Upper lobe of left lung (tissue), 6 donors: ENCODE results near the gene UGT2B10. TPM values are rescaled to one million over a fixed set of nuclear protein-coding genes. Genes with fewer than 3 reads are reported as not detected.

Experiments
- ATAC-seq, 2 donors: fragments of 200-7000 bp; cut with Tn5 transposase; one replicate each; pipeline ENCODE4 v1.9.1; 2022; ENCODE audit warnings: mild to moderate bottlenecking in 2 of 2, moderate library complexity in 2 of 2; ENCODE audit not compliant: low FRiP score in 2 of 2
- DNase-seq, 2 donors: peaks; one replicate each; pipeline ENCODE4 v3.0.0-alpha.2; 2019 to 2020
- H3K27ac ChIP-seq, 4 donors: fragments of 200-600 bp; sonication (generic); one replicate each; pipeline ENCODE4 v1.5.1; 2016 to 2019
- H3K27me3 ChIP-seq, 4 donors: fragments of 200-600 bp; sonication (generic); one replicate each; pipeline ENCODE4 v1.5.1; 2017 to 2019
- H3K36me3 ChIP-seq, 4 donors: fragments of 200-600 bp; sonication (generic); one replicate each; pipeline ENCODE4 v1.5.1; 2016 to 2019
- H3K4me1 ChIP-seq, 4 donors: fragments of 200-600 bp; sonication (generic); one replicate each; pipeline ENCODE4 v1.5.1; 2018 to 2019
- H3K4me3 ChIP-seq, 4 donors: fragments of 200-600 bp; sonication (generic); one replicate each; pipeline ENCODE4 v1.5.1; 2017 to 2019; ENCODE audit warnings: mild to moderate bottlenecking in 2 of 4, moderate library complexity in 1 of 4
- H3K9me3 ChIP-seq, 4 donors: fragments of 200-600 bp; sonication (generic); one replicate each; pipeline ENCODE4 v1.5.1; 2018 to 2019
- CTCF ChIP-seq, 6 experiments: fragments of 450-650 bp in 4 of 6; fragments of 200-600 bp in 2 of 6; sonication (generic) in 2 of 6; IDR thresholded peaks; one replicate each; pipeline ENCODE4 v1.5.1; 2016 to 2019; ENCODE audit warnings: antibody characterized with exemption in 6 of 6
- EP300 ChIP-seq, 4 donors: sonication (generic); formaldehyde crosslinking; IDR thresholded peaks; one replicate each; pipeline ENCODE4 v1.5.1; 2017; ENCODE audit warnings: antibody characterized with exemption in 4 of 4, control low read depth in 2 of 4
- POLR2A ChIP-seq, 4 donors: fragments of 450-650 bp; IDR thresholded peaks; one replicate each; pipeline ENCODE4 v1.5.1; 2016 to 2017; ENCODE audit warnings: antibody characterized with exemption in 4 of 4, mild to moderate bottlenecking in 2 of 4
- POLR2AphosphoS5 ChIP-seq, 2 donors: sonication (generic); formaldehyde crosslinking; IDR thresholded peaks; one replicate each; pipeline ENCODE4 v1.5.1; 2017; ENCODE audit warnings: antibody characterized with exemption in 2 of 2
- WGBS, 2 donors: methylation state at CpG; one replicate each; pipeline ENCODE4 v1.1.5; 2017 to 2018; 5-methylcytosine and 5-hydroxymethylcytosine counted together
- total RNA-seq, 6 donors: library from RNA; depleted of rRNA in 4 of 6; stranded (reverse); fragments of >200 nt in 4 of 6; gene quantifications; one replicate each; pipeline versions ENCODE4 v1.1.0 to v1.2.1, GENCODE V29; 2016 to 2021
- donor health status: DM: no; HTN: no; CAD: no; lungs with moderate emphysema.
- donor health status: DM: no; HTN: yes; CAD: no; lungs with severe emphysema.

UGT2B10 gene
- total RNA-seq, 6 donors from 2014 or later: 0.17 TPM; not detected in 5

- Histone ChIP-seq H3K27me3 (no peaks in the 10 kb centered on the region), H3K9me3 (no peaks in the 10 kb centered on the region), H3K36me3 (no peaks in the 10 kb centered on the region), H3K4me1 (no peaks in the 10 kb centered on the region), H3K4me3 (no peak overlapping the region), H3K27ac (no peak overlapping the region)
- no peak for DNase-seq
- no peak for ATAC-seq
- TF ChIP-seq CTCF (IDR thresholded peaks at IDR 0.05): no peak
- TF ChIP-seq POLR2AphosphoS5 (IDR thresholded peaks at IDR 0.05): no peak
- TF ChIP-seq EP300 (IDR thresholded peaks at IDR 0.05): no peak
- TF ChIP-seq POLR2A (IDR thresholded peaks at IDR 0.05): no peak
These were observed 15.8 kb downstream of the UGT2B10 start for GRCh38 chr4:68831642-68832041.

- Histone ChIP-seq H3K27me3 (no peaks in the 10 kb centered on the region), H3K36me3 (no peaks in the 10 kb centered on the region), H3K27ac (no peak overlapping the region), H3K9me3 (peaks cover 0 to under 1% (median 0%) of the 10 kb centered on the region in 4 donors), H3K4me3 (no peak overlapping the region), H3K4me1 (no peaks in the 10 kb centered on the region)
- ATAC-seq (no peak), DNase-seq (no peak)
- WGBS, 2 donors: 50 to 55% methylated on average over 3 of the region's 3 CpGs
- TF ChIP-seq EP300 (IDR thresholded peaks at IDR 0.05) (no peak), CTCF (IDR thresholded peaks at IDR 0.05) (no peak), POLR2AphosphoS5 (IDR thresholded peaks at IDR 0.05) (no peak), POLR2A (IDR thresholded peaks at IDR 0.05) (no peak)
These were observed 34.5 kb downstream of the UGT2B10 start for GRCh38 chr4:68850293-68850692.

- Histone ChIP-seq H3K4me3 (no peak overlapping the region), H3K9me3 (peaks cover 0 to 5% (median 0%) of the 10 kb centered on the region in 4 donors), H3K27ac (no peak overlapping the region), H3K4me1 (no peaks in the 10 kb centered on the region), H3K36me3 (no peaks in the 10 kb centered on the region), H3K27me3 (no peaks in the 10 kb centered on the region)
- 30 to 34% methylated on average over 2 of the region's 2 CpGs for WGBS, 2 donors
- ATAC-seq: no peak
- TF ChIP-seq POLR2A (IDR thresholded peaks at IDR 0.05): no peak
- TF ChIP-seq POLR2AphosphoS5 (IDR thresholded peaks at IDR 0.05): no peak
- TF ChIP-seq EP300 (IDR thresholded peaks at IDR 0.05): no peak
- TF ChIP-seq CTCF (IDR thresholded peaks at IDR 0.05): no peak
- DNase-seq: no peak
These were observed 40.0 kb downstream of the UGT2B10 start for GRCh38 chr4:68855771-68856170.

GRCh38 chr4:68858039-68858438 is 42.2 kb downstream of the UGT2B10 start:
- no peak for TF ChIP-seq CTCF (IDR thresholded peaks at IDR 0.05)
- no peak for TF ChIP-seq POLR2A (IDR thresholded peaks at IDR 0.05)
- TF ChIP-seq EP300 (IDR thresholded peaks at IDR 0.05): no peak
- no peak for TF ChIP-seq POLR2AphosphoS5 (IDR thresholded peaks at IDR 0.05)
- no peaks in the 10 kb centered on the region for H3K36me3 ChIP-seq
- no peaks in the 10 kb centered on the region for H3K27me3 ChIP-seq
- DNase-seq (no peak), ATAC-seq (no peak)
- H3K9me3 ChIP-seq: peaks cover 0 to 5% (median 0%) of the 10 kb centered on the region in 4 donors
- H3K27ac ChIP-seq: no peak overlapping the region
- no peaks in the 10 kb centered on the region for H3K4me1 ChIP-seq
- H3K4me3 ChIP-seq: no peak overlapping the region

- ATAC-seq: no peak
- Histone ChIP-seq H3K4me1 (no peaks in the 10 kb centered on the region), H3K4me3 (no peak overlapping the region), H3K27ac (no peak overlapping the region), H3K36me3 (no peaks in the 10 kb centered on the region), H3K9me3 (peaks cover 0 to 5% (median 0%) of the 10 kb centered on the region in 4 donors), H3K27me3 (no peaks in the 10 kb centered on the region)
- no peak for TF ChIP-seq POLR2AphosphoS5 (IDR thresholded peaks at IDR 0.05)
- TF ChIP-seq CTCF (IDR thresholded peaks at IDR 0.05): no peak
- TF ChIP-seq EP300 (IDR thresholded peaks at IDR 0.05): no peak
- TF ChIP-seq POLR2A (IDR thresholded peaks at IDR 0.05): no peak
- 71 to 73% methylated on average over 1 of the region's 1 CpG for WGBS, 2 donors
- DNase-seq: no peak
These were observed 43.9 kb downstream of the UGT2B10 start for GRCh38 chr4:68859655-68860054.
